Thoracic aorta (tissue), 2 donors: Measurements from ENCODE around the gene KLHL26. TPM values are rescaled to one million over a fixed set of nuclear protein-coding genes. Genes with fewer than 3 reads are reported as not detected.
A peak's percentile ranks its signal among the peaks of the same experiment; 100 is the strongest.

Experiments used
- ATAC-seq: fragments of 150-250 bp; one replicate; pipeline ENCODE4 v1.8.0; 2017; ENCODE audit warnings: low read depth; ENCODE audit not compliant: insufficient number of reproducible peaks, low FRiP score
- DNase-seq: peaks from one replicate; pipeline ENCODE4 v3.0.0-alpha.2; 2020; ENCODE audit warnings: low spot score
- H3K27ac ChIP-seq, 2 donors: fragments of 200-600 bp; sonication (generic); 1 replicate in 1 of 2; 2 replicates in 1 of 2; pipeline ENCODE4 v1.5.1; 2016; ENCODE audit warnings: mild to moderate bottlenecking in 2 of 2, moderate library complexity in 2 of 2
- H3K27me3 ChIP-seq: fragments of 200-600 bp; sonication (generic); replicated peaks from 2 replicates; pipeline ENCODE4 v1.6.0; 2016; ENCODE audit warnings: mild to moderate bottlenecking; ENCODE audit not compliant: insufficient read depth
- H3K36me3 ChIP-seq: fragments of 200-600 bp; sonication (generic); one replicate; pipeline ENCODE4 v1.5.1; 2016
- H3K4me1 ChIP-seq, 2 donors: fragments of 200-600 bp; sonication (generic); 1 replicate in 1 of 2; 2 replicates in 1 of 2; pipeline versions ENCODE4 v1.5.1 to v1.6.0; 2016; ENCODE audit warnings: low read depth in 2 of 2, mild to moderate bottlenecking in 1 of 2; ENCODE audit not compliant: control insufficient read depth in 1 of 2
- H3K4me3 ChIP-seq: fragments of 200-600 bp; sonication (generic); 2 replicates; pipeline ENCODE4 v1.5.1; 2016; ENCODE audit warnings: mild to moderate bottlenecking
- H3K9me3 ChIP-seq: fragments of 200-600 bp; sonication (generic); 2 replicates; pipeline ENCODE4 v1.5.1; 2016
- total RNA-seq, 2 donors: library from RNA; depleted of rRNA; stranded (reverse); fragments of >200 nt; gene quantifications; one replicate each; pipeline versions ENCODE4 v1.1.0 to v1.2.3, GENCODE V29; 2016
- TF ChIP-seq, protein P1 (sequence below): fragments of 200-600 bp; sonication (generic); IDR thresholded peaks from one replicate; pipeline ENCODE4 v1.5.1; 2019; ENCODE audit warnings: antibody characterized with exemption

KLHL26 gene
- total RNA-seq, 2 donors from 2014 or later = 11.2 to 24.5 TPM

DNA sequence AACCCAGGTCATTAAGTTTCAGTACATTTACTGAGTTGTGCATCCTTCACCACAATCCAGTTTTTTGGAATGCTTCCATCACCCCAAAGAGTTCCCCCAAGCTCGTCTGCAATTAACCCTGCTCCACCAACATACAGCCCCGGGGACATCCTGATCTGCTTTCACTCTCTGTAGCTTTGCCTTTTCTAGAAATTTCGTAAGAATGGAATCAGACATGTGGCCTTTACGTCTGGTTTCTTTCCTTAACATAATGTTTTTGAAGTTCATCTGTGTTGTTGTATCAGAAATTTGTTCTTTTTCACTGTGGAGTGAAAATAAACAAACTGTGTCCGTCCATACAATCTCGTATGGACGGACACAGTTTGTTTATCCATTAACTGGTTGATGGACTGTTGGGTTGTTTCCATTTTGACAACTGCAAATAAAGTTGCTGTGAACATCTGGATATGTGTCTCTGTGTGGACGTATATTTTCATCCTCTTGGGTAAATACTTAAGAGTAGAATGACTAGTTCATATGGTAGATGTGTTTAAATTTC lies 2.9 kb downstream of the KLHL26 start:
- Histone ChIP-seq H3K4me1 (peaks cover 15 to 22% of the 10 kb centered on the region in 2 donors), H3K9me3 (no peaks in the 10 kb centered on the region), H3K36me3 (no peaks in the 10 kb centered on the region), H3K27ac (no peak overlapping the region), H3K4me3 (no peak overlapping the region), H3K27me3 (no peaks in the 10 kb centered on the region)
- TF ChIP-seq, protein P1, sequence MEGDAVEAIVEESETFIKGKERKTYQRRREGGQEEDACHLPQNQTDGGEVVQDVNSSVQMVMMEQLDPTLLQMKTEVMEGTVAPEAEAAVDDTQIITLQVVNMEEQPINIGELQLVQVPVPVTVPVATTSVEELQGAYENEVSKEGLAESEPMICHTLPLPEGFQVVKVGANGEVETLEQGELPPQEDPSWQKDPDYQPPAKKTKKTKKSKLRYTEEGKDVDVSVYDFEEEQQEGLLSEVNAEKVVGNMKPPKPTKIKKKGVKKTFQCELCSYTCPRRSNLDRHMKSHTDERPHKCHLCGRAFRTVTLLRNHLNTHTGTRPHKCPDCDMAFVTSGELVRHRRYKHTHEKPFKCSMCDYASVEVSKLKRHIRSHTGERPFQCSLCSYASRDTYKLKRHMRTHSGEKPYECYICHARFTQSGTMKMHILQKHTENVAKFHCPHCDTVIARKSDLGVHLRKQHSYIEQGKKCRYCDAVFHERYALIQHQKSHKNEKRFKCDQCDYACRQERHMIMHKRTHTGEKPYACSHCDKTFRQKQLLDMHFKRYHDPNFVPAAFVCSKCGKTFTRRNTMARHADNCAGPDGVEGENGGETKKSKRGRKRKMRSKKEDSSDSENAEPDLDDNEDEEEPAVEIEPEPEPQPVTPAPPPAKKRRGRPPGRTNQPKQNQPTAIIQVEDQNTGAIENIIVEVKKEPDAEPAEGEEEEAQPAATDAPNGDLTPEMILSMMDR = no peak
- no peak for ATAC-seq
- DNase-seq = no peak

- Histone ChIP-seq H3K4me3 (peak overlapping the region; percentile 59), H3K9me3 (no peaks in the 10 kb centered on the region), H3K4me1 (peaks cover 24 to 41% of the 10 kb centered on the region in 2 donors), H3K27ac (peak overlapping the region; percentile 80 to 87), H3K27me3 (no peaks in the 10 kb centered on the region), H3K36me3 (no peaks in the 10 kb centered on the region)
- ATAC-seq (no peak), DNase-seq (no peak)
- TF ChIP-seq, protein P1 = no peak
Measured at GRCh38 chr19:18644196-18645034, 7.6 kb downstream of the KLHL26 start.

- peak overlapping the region; percentile 80 to 87 for H3K27ac ChIP-seq
- TF ChIP-seq, protein P1 = no peak
- no peaks in the 10 kb centered on the region for H3K27me3 ChIP-seq
- H3K4me1 ChIP-seq = peaks cover 28 to 47% of the 10 kb centered on the region in 2 donors
- ATAC-seq = peak; percentile 51
- H3K9me3 ChIP-seq = no peaks in the 10 kb centered on the region
- no peaks in the 10 kb centered on the region for H3K36me3 ChIP-seq
- H3K4me3 ChIP-seq = peak overlapping the region; percentile 59
- DNase-seq = peak; percentile 46
Measured at GRCh38 chr19:18645035-18645511, 8.2 kb downstream of the KLHL26 start.

DNA sequence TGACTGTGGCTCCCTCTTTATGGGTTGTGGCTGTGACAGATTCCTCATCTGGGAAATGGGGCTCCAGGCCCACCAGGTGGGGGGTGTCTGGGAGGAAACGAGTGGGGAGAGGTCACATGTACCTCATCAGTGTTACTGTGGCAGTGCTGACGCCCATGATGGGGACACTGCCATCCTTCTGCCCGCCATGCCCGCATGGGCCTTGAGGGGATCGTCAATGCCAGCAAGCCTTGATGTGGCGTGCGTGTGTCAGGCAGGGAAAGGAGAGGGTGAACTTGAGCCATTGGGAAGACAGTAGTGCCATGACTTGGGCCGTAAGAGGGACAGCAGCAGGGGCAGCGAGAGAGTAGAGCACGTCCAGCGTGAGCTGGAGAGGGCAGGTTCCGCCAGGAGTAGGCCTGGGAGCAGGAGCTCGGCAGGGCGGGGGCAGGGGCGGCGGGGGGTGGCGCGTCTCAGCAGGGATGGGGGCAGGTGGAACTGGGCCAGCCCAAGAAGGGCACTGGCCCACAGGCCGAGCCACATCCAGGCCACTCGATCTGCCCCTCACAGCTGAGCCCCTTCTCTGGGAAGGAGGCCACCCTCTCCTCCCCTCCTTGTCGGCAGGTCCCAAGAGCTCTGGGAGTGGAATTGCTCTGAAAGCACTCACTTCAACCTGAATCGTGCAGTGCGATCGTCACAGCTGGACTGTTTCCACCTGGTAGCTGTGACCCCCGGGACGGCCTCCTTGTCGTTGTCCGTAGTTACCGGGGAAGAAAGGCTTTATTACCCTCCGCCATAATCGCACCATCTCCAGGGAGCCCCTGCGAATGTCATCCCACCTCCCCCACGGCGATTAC lies 9.9 kb downstream of the KLHL26 start:
- DNase-seq = no peak
- peaks cover 37 to 64% of the 10 kb centered on the region in 2 donors for H3K4me1 ChIP-seq
- H3K27me3 ChIP-seq = no peaks in the 10 kb centered on the region
- ATAC-seq = no peak
- no peaks in the 10 kb centered on the region for H3K36me3 ChIP-seq
- H3K27ac ChIP-seq = no peak overlapping the region
- no peaks in the 10 kb centered on the region for H3K9me3 ChIP-seq
- no peak overlapping the region for H3K4me3 ChIP-seq
- TF ChIP-seq, protein P1 = no peak

- H3K36me3 ChIP-seq = no peaks in the 10 kb centered on the region
- ATAC-seq (no peak), DNase-seq (no peak)
- TF ChIP-seq, protein P1 = no peak
- H3K4me1 ChIP-seq = peaks cover 37 to 69% of the 10 kb centered on the region in 2 donors
- no peak overlapping the region for H3K27ac ChIP-seq
- H3K27me3 ChIP-seq = no peaks in the 10 kb centered on the region
- no peak overlapping the region for H3K4me3 ChIP-seq
- no peaks in the 10 kb centered on the region for H3K9me3 ChIP-seq
Measured at GRCh38 chr19:18647371-18647767, 10.5 kb downstream of the KLHL26 start.
